NB4 (cell line): ENCODE measurements around the gene BICD2.
"Not testable (repeated sequence)": the region's sequence is repeated elsewhere in the genome, so short reads cannot be mapped to it uniquely, and the experiment has no call there.

Experiments
- DNase-seq: peaks from one replicate; pipeline ENCODE4 v3.0.0; 2010; ENCODE audit warnings: low read depth
- H3K4me3 ChIP-seq: one replicate; pipeline ENCODE4 v1.5.1; 2011; ENCODE audit warnings: mild to moderate bottlenecking, low read depth, low read length, moderate library complexity
- MYC ChIP-seq: IDR thresholded peaks from 2 replicates; pipeline ENCODE4 v1.6.1; 2011; ENCODE audit warnings: low read depth, low read length
- POLR2A ChIP-seq: IDR thresholded peaks from 2 replicates; pipeline ENCODE4 v1.6.1; 2011; ENCODE audit warnings: mild to moderate bottlenecking; ENCODE audit not compliant: insufficient read length; ENCODE audit errors: extremely low read depth
- TF ChIP-seq, protein P1 (sequence below): IDR thresholded peaks from one replicate; pipeline ENCODE4 v1.5.1; 2012; ENCODE audit warnings: low read depth, low read length
- TF ChIP-seq, protein P2 (sequence below): IDR thresholded peaks from 2 replicates; pipeline ENCODE4 v1.6.1; 2011; ENCODE audit warnings: low read depth, low read length

The BICD2 gene

DNA sequence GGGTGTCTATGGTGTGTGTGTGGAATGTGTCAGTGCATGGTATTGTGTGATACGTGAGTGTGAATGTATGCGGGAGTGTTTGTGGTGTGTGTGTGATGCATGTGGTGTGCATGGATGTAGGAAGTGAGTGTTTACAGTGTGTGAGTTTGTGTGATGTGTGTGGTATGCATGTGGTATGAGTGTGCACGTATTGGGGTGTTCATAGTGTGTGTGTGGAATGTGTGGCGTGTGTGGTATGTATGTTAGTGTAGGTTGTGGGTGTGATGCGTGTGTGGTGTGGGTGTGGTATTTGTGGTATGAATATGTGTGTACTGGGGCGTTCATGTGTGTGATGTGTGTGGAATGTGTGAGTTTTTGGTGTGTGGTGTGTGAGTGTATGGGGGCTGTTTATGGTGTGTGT, 40.1 kb upstream of the BICD2 start:
- no peak overlapping the region for H3K4me3 ChIP-seq
- no peak for DNase-seq
- TF ChIP-seq, protein P1, sequence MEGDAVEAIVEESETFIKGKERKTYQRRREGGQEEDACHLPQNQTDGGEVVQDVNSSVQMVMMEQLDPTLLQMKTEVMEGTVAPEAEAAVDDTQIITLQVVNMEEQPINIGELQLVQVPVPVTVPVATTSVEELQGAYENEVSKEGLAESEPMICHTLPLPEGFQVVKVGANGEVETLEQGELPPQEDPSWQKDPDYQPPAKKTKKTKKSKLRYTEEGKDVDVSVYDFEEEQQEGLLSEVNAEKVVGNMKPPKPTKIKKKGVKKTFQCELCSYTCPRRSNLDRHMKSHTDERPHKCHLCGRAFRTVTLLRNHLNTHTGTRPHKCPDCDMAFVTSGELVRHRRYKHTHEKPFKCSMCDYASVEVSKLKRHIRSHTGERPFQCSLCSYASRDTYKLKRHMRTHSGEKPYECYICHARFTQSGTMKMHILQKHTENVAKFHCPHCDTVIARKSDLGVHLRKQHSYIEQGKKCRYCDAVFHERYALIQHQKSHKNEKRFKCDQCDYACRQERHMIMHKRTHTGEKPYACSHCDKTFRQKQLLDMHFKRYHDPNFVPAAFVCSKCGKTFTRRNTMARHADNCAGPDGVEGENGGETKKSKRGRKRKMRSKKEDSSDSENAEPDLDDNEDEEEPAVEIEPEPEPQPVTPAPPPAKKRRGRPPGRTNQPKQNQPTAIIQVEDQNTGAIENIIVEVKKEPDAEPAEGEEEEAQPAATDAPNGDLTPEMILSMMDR = no peak
- TF ChIP-seq, protein P2, sequence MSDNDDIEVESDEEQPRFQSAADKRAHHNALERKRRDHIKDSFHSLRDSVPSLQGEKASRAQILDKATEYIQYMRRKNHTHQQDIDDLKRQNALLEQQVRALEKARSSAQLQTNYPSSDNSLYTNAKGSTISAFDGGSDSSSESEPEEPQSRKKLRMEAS = no peak
- TF ChIP-seq POLR2A = no peak
- no peak for TF ChIP-seq MYC

DNA sequence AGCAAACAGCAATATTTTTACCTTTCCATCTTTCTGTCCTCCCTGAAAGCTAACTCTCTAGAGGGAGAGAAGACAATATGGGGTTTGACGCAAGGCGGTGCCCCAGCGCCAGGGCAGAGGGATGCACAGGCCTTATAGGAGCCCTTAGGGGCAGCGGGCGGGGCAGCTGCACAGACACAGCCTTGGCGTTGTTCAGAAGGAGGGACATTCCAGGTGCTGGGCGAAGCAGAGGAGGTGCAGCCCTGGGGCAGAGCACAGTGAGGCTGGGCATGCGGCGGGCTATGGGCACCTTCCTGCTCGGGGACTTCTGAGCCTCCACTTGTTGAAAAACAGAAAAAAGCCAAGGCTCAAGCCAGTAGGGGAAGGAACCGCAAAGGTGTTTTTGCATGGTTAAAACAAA, 33.7 kb upstream of the BICD2 start:
- TF ChIP-seq MYC (no peak), POLR2A (no peak)
- TF ChIP-seq, protein P1 = no peak
- TF ChIP-seq, protein P2 = no peak

DNA sequence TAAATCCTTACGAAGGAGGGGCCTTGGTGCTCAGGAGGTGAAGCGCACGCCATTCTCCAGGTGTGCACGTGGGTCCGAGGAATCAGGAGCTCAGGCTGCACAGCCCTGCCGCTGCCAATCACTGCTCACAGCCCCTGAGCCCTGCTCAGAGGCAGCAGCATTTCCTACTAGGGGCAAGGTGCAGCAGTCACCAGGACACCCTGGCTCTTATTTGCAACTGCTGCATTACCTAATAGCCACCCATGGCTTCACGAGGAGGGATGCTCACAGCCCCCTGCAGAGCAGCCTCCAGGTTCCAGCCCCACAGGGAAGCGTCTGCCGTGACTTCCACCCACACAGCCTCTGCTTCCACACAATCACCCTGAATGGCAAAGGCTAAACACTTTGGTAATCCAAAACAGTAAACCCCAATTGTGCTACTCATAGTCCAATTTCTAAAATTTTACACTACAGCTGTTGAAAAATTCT, 31.7 kb upstream of the BICD2 start:
- not testable (repeated sequence) for H3K4me3 ChIP-seq, DNase-seq

More for the DNA sequence above, 33.7 kb upstream of the BICD2 start:
- DNase-seq = no peak
- no peak overlapping the region for H3K4me3 ChIP-seq

DNA sequence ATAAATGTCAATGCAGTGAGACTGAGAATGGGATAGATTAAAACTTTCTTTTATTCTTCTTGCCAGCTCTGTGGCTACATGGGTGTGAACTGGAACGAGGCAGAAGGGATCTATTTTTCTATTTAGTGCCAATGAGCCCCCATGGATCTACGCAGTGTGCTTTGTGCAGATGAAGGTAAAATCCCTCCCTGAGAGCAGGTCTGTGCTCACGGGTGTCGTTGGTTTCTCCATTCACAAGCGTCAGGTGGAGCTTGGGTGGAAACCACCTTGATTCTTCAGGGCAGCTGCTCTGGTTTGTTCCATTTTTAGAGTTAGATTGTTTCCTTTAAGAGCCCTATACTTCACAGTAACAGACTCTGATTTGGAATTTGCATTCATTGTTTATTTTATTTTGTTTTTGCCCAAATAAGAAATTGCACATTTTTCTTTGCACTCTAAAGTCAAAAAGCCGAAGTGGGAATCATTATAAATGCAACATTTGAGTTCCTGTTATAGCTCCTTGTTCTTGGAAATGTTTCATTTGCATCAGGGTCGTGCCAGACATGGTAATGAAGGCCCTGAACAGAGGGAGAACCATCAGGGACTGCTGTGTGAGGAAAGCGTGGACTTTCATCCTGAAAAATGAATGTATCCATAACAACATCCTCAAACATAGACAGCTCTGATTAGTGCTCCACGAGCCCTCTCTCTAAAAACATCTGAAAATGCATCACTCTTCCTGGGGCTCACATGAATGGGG, 31.1 kb upstream of the BICD2 start:
- TF ChIP-seq MYC (no peak), POLR2A (no peak)
- TF ChIP-seq, protein P1 = no peak
- TF ChIP-seq, protein P2 = no peak
- no peak for DNase-seq
- H3K4me3 ChIP-seq = no peak overlapping the region

DNA sequence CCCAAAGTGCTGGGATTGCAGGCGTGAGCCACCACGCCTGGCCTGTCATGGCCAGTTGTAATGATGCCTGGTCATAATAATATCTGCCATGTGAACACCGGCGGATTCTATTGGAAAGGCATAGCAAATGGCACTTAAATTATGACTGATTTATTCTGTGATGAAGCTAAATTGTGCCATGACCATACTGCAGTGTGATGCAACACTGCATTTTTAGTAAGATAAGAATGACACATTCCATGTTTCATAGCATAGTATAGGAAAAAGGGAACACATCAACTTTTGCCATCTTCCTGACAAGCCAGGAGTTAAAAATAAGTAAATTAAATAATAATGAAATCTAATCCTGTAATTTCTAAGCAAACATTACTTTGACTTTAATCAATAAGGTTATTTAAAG, 30.4 kb upstream of the BICD2 start:
- DNase-seq = no peak
- H3K4me3 ChIP-seq = no peak overlapping the region
- TF ChIP-seq, protein P1 = no peak
- TF ChIP-seq MYC (no peak), POLR2A (no peak)
- TF ChIP-seq, protein P2 = no peak

DNA sequence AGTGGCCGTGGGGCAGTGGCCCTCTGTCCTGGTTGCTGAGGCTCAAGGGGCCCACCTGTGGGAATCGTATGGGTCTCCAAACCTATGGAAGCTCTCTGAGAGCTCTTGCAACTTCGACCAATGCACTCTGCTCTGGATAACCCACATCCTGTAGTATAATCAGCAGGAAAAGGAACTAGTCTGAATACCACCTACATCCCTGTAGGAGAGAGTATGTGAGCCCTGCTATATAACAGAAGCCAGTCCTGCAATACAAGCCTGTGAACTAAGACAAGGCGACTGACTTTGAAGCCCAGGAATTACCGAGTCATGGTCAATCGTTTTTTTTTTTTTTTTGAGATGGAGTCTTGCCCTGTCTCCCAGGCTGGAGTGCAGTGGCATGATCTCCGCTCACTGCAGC, 29.8 kb upstream of the BICD2 start:
- no peak for DNase-seq
- TF ChIP-seq POLR2A = no peak
- TF ChIP-seq, protein P2 = no peak
- TF ChIP-seq, protein P1 = no peak
- no peak for TF ChIP-seq MYC
- no peak overlapping the region for H3K4me3 ChIP-seq
